HCT116 (cell line): ENCODE measurements around the gene LUC7L. TPM values are rescaled to one million over a fixed set of nuclear protein-coding genes. Genes with fewer than 3 reads are reported as not detected.

Source experiments
- ATAC-seq: fragments of 200-7000 bp; cut with Tn5 transposase; 2 replicates; pipeline ENCODE4 v1.9.1; 2020; ENCODE audit warnings: mild to moderate bottlenecking, moderate library complexity
- BruUV-seq: library from RNA; stranded (reverse); fragments of 400-500 nt; replicated peaks from 2 replicates; lab custom pipeline; 2021; lab: Mats Ljungman, UMichigan
- CTCF ChIA-PET: fragments of 300-600 bp; sonication (Branson Sonifier 250); formaldehyde crosslinking; loops from one replicate; lab custom pipeline; 2021; ENCODE audit warnings: antibody characterized with exemption; lab: Charles Lee
- POLR2A ChIA-PET: fragments of 300-600, 350-600 bp; sonication (Branson Sonifier 250); formaldehyde crosslinking; loops from one replicate; lab custom pipeline; 2021; ENCODE audit warnings: antibody characterized with exemption; lab: Charles Lee
- RAD21 ChIA-PET, 2 experiments: fragments of 300-600 bp; sonication (Branson Sonifier 250); formaldehyde crosslinking; loops; one replicate each; lab custom pipeline; 2023; ENCODE audit warnings: low total read pairs in 2 of 2; ENCODE audit not compliant: uncharacterized antibody in 2 of 2, unreplicated experiment in 2 of 2, low non-redundant PET in 1 of 2; lab: Charles Lee
- DNase-seq: peaks from one replicate; pipeline ENCODE4 v3.0.0-alpha.2; 2010; ENCODE audit warnings: low read depth, low spot score
- H2AFZ ChIP-seq: fragments of 200-600 bp; shearing (Covaris generic), sonication (generic); 2 replicates; pipeline ENCODE4 v1.6.1; 2017; ENCODE audit warnings: low read depth, mixed run types, mixed read lengths, antibody characterized with exemption, low read length; ENCODE audit not compliant: poor library complexity, severe bottlenecking
- H3K27ac ChIP-seq: 2 replicates; pipeline ENCODE4 v1.5.1; 2012; ENCODE audit warnings: low read depth, low read length
- H3K27me3 ChIP-seq: fragments of 200-600 bp; sonication (generic); 2 replicates; pipeline ENCODE4 v1.6.1; 2016; ENCODE audit warnings: mixed run types, low read length, mixed read lengths; ENCODE audit not compliant: insufficient read depth
- H3K36me3 ChIP-seq, 2 experiments: fragments of 200-500 bp in 1 of 2; fragments of 200-600 bp in 1 of 2; sonication (Bioruptor generic) in 1 of 2; sonication (generic) in 1 of 2; 2 replicates each; pipeline versions ENCODE4 v1.5.1 to v1.6.1; 2014 to 2016; ENCODE audit warnings: low read length in 2 of 2, inconsistent platforms in 1 of 2, mixed read lengths in 1 of 2, mixed run types in 1 of 2; ENCODE audit not compliant: insufficient read depth in 2 of 2, control insufficient read depth in 1 of 2
- H3K4me1 ChIP-seq, 2 experiments: fragments of 200-600 bp in 1 of 2; sonication (generic) in 1 of 2; 2 replicates each; pipeline versions ENCODE4 v1.5.1 to v1.6.1; 2012 to 2017; ENCODE audit warnings: low read length in 2 of 2, inconsistent platforms in 1 of 2, mild to moderate bottlenecking in 1 of 2, mixed read lengths in 1 of 2, mixed run types in 1 of 2, moderate library complexity in 1 of 2; ENCODE audit not compliant: insufficient read depth in 2 of 2, control insufficient read depth in 1 of 2
- H3K4me2 ChIP-seq: fragments of 200-600 bp; sonication (generic); 2 replicates; pipeline ENCODE4 v1.6.1; 2017; ENCODE audit warnings: mixed run types, low read length, mixed read lengths
- H3K4me3 ChIP-seq, 2 experiments: fragments of 200-600 bp in 1 of 2; sonication (generic) in 1 of 2; replicated peaks in 1 of 2; 2 replicates each; pipeline ENCODE4 v1.5.1; 2011 to 2016; ENCODE audit warnings: low read length in 2 of 2, control low read depth in 1 of 2, low read depth in 1 of 2, mild to moderate bottlenecking in 1 of 2, mixed read lengths in 1 of 2, mixed run types in 1 of 2
- H3K79me2 ChIP-seq: fragments of 200-600 bp; sonication (generic); 2 replicates; pipeline ENCODE4 v1.6.1; 2017; ENCODE audit warnings: mild to moderate bottlenecking, mixed run types, low read length, moderate library complexity, mixed read lengths; ENCODE audit not compliant: insufficient read depth
- H3K9ac ChIP-seq: fragments of 200-600 bp; sonication (generic); 2 replicates; pipeline ENCODE4 v1.6.1; 2016; ENCODE audit warnings: low read length, mixed read lengths
- H3K9me2 ChIP-seq: fragments of 200-600 bp; sonication (generic), shearing (Covaris generic); 2 replicates; pipeline ENCODE4 v1.6.1; 2017; ENCODE audit warnings: mixed run types, mild to moderate bottlenecking, moderate library complexity; ENCODE audit not compliant: insufficient read depth
- H3K9me3 ChIP-seq, 2 experiments: fragments of 200-500 bp in 1 of 2; fragments of 200-600 bp in 1 of 2; sonication (Bioruptor generic) in 1 of 2; sonication (generic) in 1 of 2; 2 replicates each; pipeline ENCODE4 v1.6.1; 2014 to 2017; ENCODE audit warnings: low read length in 2 of 2, mixed read lengths in 2 of 2, inconsistent platforms in 1 of 2, low read depth in 1 of 2, mild to moderate bottlenecking in 1 of 2, mixed run types in 1 of 2, moderate library complexity in 1 of 2; ENCODE audit not compliant: control insufficient read depth in 1 of 2, insufficient read depth in 1 of 2
- H4K20me1 ChIP-seq: fragments of 200-600 bp; sonication (generic), shearing (Covaris generic); 2 replicates; pipeline ENCODE4 v1.6.1; 2017; ENCODE audit warnings: mixed run types, mild to moderate bottlenecking, moderate library complexity; ENCODE audit not compliant: insufficient read depth
- ATF3 ChIP-seq: IDR thresholded peaks from 2 replicates; pipeline ENCODE4 v1.6.1; 2012
- CEBPB ChIP-seq: IDR thresholded peaks from 2 replicates; pipeline ENCODE4 v1.6.1; 2012; ENCODE audit warnings: low read depth
- CTCF ChIP-seq, 3 experiments: fragments of 200-600 bp in 1 of 3; sonication (generic) in 1 of 3; IDR thresholded peaks in 2 of 3; conservative IDR thresholded peaks in 1 of 3; 2 replicates each; pipeline ENCODE4 v1.5.1; 2012 to 2017; ENCODE audit warnings: low read depth in 2 of 3, low read length in 2 of 3, antibody characterized with exemption in 1 of 3, borderline replicate concordance in 1 of 3, control low read depth in 1 of 3, mild to moderate bottlenecking in 1 of 3, mixed read lengths in 1 of 3, mixed run types in 1 of 3, moderate library complexity in 1 of 3; ENCODE audit not compliant: insufficient read depth in 1 of 3
- EGR1 ChIP-seq: IDR thresholded peaks from 2 replicates; pipeline ENCODE4 v1.6.1; 2012; ENCODE audit warnings: low read depth
- ELF1 ChIP-seq: IDR thresholded peaks from 2 replicates; pipeline ENCODE4 v1.6.1; 2012; ENCODE audit warnings: low read depth, borderline replicate concordance
- EZH2 ChIP-seq: fragments of 200-600 bp; sonication (generic); IDR thresholded peaks from 2 replicates; pipeline ENCODE4 v1.6.1; 2017; ENCODE audit warnings: antibody characterized with exemption, mixed run types
- EZH2phosphoT487 ChIP-seq: fragments of 200-600 bp; IDR thresholded peaks from 2 replicates; pipeline ENCODE4 v1.6.1; 2018; ENCODE audit warnings: antibody characterized with exemption, borderline replicate concordance
- JUND ChIP-seq: IDR thresholded peaks from 2 replicates; pipeline ENCODE4 v1.6.1; 2012
- MAX ChIP-seq: IDR thresholded peaks from 2 replicates; pipeline ENCODE4 v1.6.1; 2012
- POLR2A ChIP-seq: IDR thresholded peaks from 2 replicates; pipeline ENCODE4 v1.7.0; 2011; ENCODE audit warnings: borderline replicate concordance; ENCODE audit not compliant: insufficient read depth, insufficient read length; ENCODE audit errors: extremely low read depth
- POLR2AphosphoS5 ChIP-seq: IDR thresholded peaks from 2 replicates; pipeline ENCODE4 v1.6.1; 2011; ENCODE audit warnings: mild to moderate bottlenecking, low read depth, low read length, moderate library complexity
- RAD21 ChIP-seq: IDR thresholded peaks from 2 replicates; pipeline ENCODE4 v1.6.1; 2012; ENCODE audit warnings: low read depth, mild to moderate bottlenecking
- SRF ChIP-seq: IDR thresholded peaks from 2 replicates; pipeline ENCODE4 v1.6.1; 2012; ENCODE audit warnings: low read depth
- YY1 ChIP-seq: IDR thresholded peaks from 2 replicates; pipeline ENCODE4 v1.6.1; 2011; ENCODE audit warnings: low read length, low read depth, moderate library complexity, mild to moderate bottlenecking; ENCODE audit not compliant: insufficient replicate concordance; ENCODE audit errors: extremely low read depth
- ZBTB33 ChIP-seq: IDR thresholded peaks from 2 replicates; pipeline ENCODE4 v1.6.1; 2011; ENCODE audit warnings: mild to moderate bottlenecking, low read length, moderate library complexity; ENCODE audit not compliant: insufficient replicate concordance; ENCODE audit errors: extremely low read depth
- ZFX ChIP-seq: fragments of 450-650 bp; IDR thresholded peaks from 2 replicates; pipeline ENCODE4 v1.6.1; 2017
- ZNF274 ChIP-seq: fragments of 200-500 bp; sonication (Bioruptor generic); IDR thresholded peaks from 2 replicates; pipeline ENCODE4 v1.6.1; 2014; ENCODE audit warnings: mild to moderate bottlenecking, low read depth, low read length, inconsistent platforms
- intact Hi-C: fragments of 100-400 bp; cut with micrococcal nuclease; formaldehyde crosslinking; loops from 2 replicates; pipeline ENCODE4 v1.10.0; 2022
- total RNA-seq: library from RNA; stranded (reverse); gene quantifications from one replicate; pipeline ENCODE4 v1.2.1, GENCODE V29; 2021; ENCODE audit not compliant: unreplicated experiment

Gene LUC7L
- total RNA-seq, 1 experiment from 2014 or later: 50.5 TPM

DNA sequence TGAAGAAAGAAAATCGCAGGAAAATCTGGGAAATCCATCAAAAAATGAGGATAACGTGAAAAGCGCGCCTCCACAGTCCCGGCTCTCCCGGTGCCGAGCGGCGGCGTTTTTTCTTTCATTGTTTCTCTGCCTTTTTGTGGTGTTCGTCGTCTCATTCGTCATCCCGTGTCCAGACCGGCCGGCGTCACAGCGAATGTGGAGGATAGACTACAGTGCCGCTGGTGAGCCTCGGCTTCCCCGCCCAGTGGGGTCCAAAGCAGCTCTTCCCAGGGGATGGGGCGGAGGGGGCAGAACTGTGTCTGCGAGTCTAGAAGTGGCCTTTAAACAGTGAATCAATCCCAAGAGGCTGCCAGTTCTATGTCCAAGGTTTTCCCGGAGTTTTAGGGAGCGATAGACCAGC, 25.2 kb upstream of the LUC7L start (continued):
- no peak for TF ChIP-seq CTCF (IDR thresholded peaks at IDR 0.05 in 2 of 3, conservative IDR thresholded peaks at IDR 0.05 in 1 of 3; ENCODE audit: borderline replicate concordance in 1 of 3, insufficient read depth in 1 of 3, low read depth in 2 of 3, low read length in 2 of 3)

- Histone ChIP-seq H3K79me2 (no peaks in the 10 kb centered on the region), H3K27me3 (no peaks in the 10 kb centered on the region), H3K27ac (no peak overlapping the region), H2AFZ (no peak overlapping the region), H3K9me2 (no peaks in the 10 kb centered on the region), H3K4me1 (no peaks in the 10 kb centered on the region; a peak in 1 of 4 replicates), H4K20me1 (no peaks in the 10 kb centered on the region), H3K9ac (no peak overlapping the region), H3K36me3 (no peaks in the 10 kb centered on the region), H3K9me3 (no peaks in the 10 kb centered on the region), H3K4me3 (no peak overlapping the region), H3K4me2 (no peak overlapping the region)
- RAD21 ChIA-PET: no interaction called here
- DNase-seq: no peak
- ATAC-seq: no peak
- no TSS peak for BruUV-seq
- POLR2A ChIA-PET: no interaction called here
- CTCF ChIA-PET: no interaction called here
- intact Hi-C loops: no loop called here
- TF ChIP-seq ZBTB33 (no peak), MAX (no peak), ATF3 (no peak), POLR2A (no peak), RAD21 (no peak), SRF (no peak), ZFX (no peak), CTCF (IDR thresholded peaks at IDR 0.05 in 2 of 3, conservative IDR thresholded peaks at IDR 0.05 in 1 of 3; ENCODE audit: borderline replicate concordance in 1 of 3, insufficient read depth in 1 of 3, low read depth in 2 of 3, low read length in 2 of 3) (no peak), JUND (no peak), ELF1 (no peak), EZH2phosphoT487 (no peak), POLR2AphosphoS5 (no peak), EGR1 (no peak), ZNF274 (no peak), CEBPB (no peak), YY1 (no peak), EZH2 (no peak)
Measured at GRCh38 chr16:253833-254232, 24.6 kb upstream of the LUC7L start.
